Smooth muscle cell (in vitro differentiated cells): ENCODE results near the gene RFC2. TPM values are rescaled to one million over a fixed set of nuclear protein-coding genes. Genes with fewer than 3 reads are reported as not detected.
"Not testable (repeated sequence)": the region's sequence is repeated elsewhere in the genome, so short reads cannot be mapped to it uniquely, and the experiment has no call there.

ENCODE experiments used
- DNase-seq: peaks from one replicate; lab custom pipeline; 2025; ENCODE audit not compliant: unreplicated experiment; lab: John Stamatoyannopoulos, UW
- H2AFZ ChIP-seq: fragments of 200-600 bp; sonication (generic); 2 replicates; pipeline ENCODE4 v1.6.0; 2016; ENCODE audit warnings: antibody characterized with exemption, low read depth, mild to moderate bottlenecking
- H3F3A ChIP-seq: fragments of 200-600 bp; sonication (generic); 2 replicates; pipeline ENCODE4 v1.6.0; 2017; ENCODE audit warnings: antibody characterized with exemption, low read depth
- H3K27ac ChIP-seq: fragments of 200-600 bp; sonication (generic); 2 replicates; pipeline ENCODE4 v1.5.1; 2016; ENCODE audit warnings: low read depth, mild to moderate bottlenecking
- H3K27me3 ChIP-seq: fragments of 200-600 bp; sonication (generic); 2 replicates; pipeline ENCODE4 v1.6.1; 2016; ENCODE audit warnings: low read depth, mild to moderate bottlenecking
- H3K36me3 ChIP-seq: fragments of 200-600 bp; sonication (generic); 2 replicates; pipeline ENCODE4 v1.5.1; 2016; ENCODE audit warnings: low read depth
- H3K4me1 ChIP-seq: fragments of 200-600 bp; sonication (generic); 2 replicates; pipeline ENCODE4 v1.5.1; 2016; ENCODE audit warnings: low read depth
- H3K4me2 ChIP-seq: fragments of 200-600 bp; sonication (generic); 2 replicates; pipeline ENCODE4 v1.6.0; 2016; ENCODE audit warnings: mild to moderate bottlenecking
- H3K4me3 ChIP-seq: fragments of 200-600 bp; sonication (generic); 2 replicates; pipeline ENCODE4 v1.5.1; 2016; ENCODE audit warnings: mild to moderate bottlenecking
- H3K79me2 ChIP-seq: fragments of 200-600 bp; sonication (generic); 2 replicates; pipeline ENCODE4 v1.6.0; 2016; ENCODE audit warnings: low read depth, mild to moderate bottlenecking
- H3K9ac ChIP-seq: fragments of 200-600 bp; sonication (generic); 2 replicates; pipeline ENCODE4 v1.6.0; 2016; ENCODE audit warnings: low read depth
- H3K9me3 ChIP-seq: fragments of 200-600 bp; sonication (generic); replicated peaks from 2 replicates; pipeline ENCODE4 v1.5.1; 2016; ENCODE audit warnings: low read depth
- H4K20me1 ChIP-seq: fragments of 200-600 bp; sonication (generic); 2 replicates; pipeline ENCODE4 v1.6.0; 2016; ENCODE audit warnings: low read depth
- WGBS: methylation state at CpG from one replicate; pipeline ENCODE4 v1.1.7; 2016; ENCODE audit warnings: low lambda C conversion rate; 5-methylcytosine and 5-hydroxymethylcytosine counted together
- polyA plus RNA-seq: library from polyadenylated mRNA; unstranded; fragments of >200 nt; fragmentation: Nextera tagmentation; extraction: Ambion mirVana; gene quantifications from 2 replicates; pipeline ENCODE4 v1.2.1, GENCODE V29; 2016
- total RNA-seq: library from RNA; depleted of rRNA; stranded (reverse); fragments of >200 nt; gene quantifications from 2 replicates; pipeline ENCODE4 v1.2.3, GENCODE V29; 2014
- TF ChIP-seq, protein P1 (sequence below): fragments of 200-600 bp; sonication (generic); IDR thresholded peaks from 2 replicates; pipeline ENCODE4 v1.5.1; 2017; ENCODE audit warnings: borderline replicate concordance, mild to moderate bottlenecking, antibody characterized with exemption; ENCODE audit not compliant: insufficient read depth, poor library complexity, severe bottlenecking

The RFC2 gene
- total and polyA plus RNA-seq, 2 experiments from 2014 or later, result 28.9 to 29.4 TPM

DNA sequence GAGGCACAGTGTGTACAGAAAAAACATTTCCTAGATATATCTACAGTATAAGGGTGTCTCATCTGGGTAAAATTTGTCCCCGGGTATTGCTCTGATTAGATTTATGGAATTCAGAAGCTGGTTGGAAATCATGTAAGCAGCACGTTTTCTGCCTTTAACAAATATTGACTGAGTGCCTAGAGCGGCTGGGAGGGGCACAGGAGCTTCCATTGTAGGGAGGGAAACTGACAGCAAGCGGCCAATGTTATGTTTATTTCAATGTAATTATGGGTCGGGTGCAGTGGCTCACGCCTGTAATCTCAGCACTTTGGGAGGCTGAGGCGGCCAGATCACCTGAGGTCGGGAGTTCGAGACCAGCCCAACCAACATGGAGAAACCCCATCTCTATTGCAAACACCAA, 4.4 kb upstream of the RFC2 start:
- peaks cover 17% of the 10 kb centered on the region for H3F3A ChIP-seq
- H3K36me3 ChIP-seq, result no peaks in the 10 kb centered on the region
- H3K4me3 ChIP-seq, result no peak overlapping the region
- H3K27me3 ChIP-seq, result no peaks in the 10 kb centered on the region
- H3K9me3 ChIP-seq, result no peaks in the 10 kb centered on the region
- H4K20me1 ChIP-seq, result no peaks in the 10 kb centered on the region
- H3K4me2 ChIP-seq, result no peak overlapping the region
- no peak overlapping the region for H3K9ac ChIP-seq
- TF ChIP-seq, protein P1, sequence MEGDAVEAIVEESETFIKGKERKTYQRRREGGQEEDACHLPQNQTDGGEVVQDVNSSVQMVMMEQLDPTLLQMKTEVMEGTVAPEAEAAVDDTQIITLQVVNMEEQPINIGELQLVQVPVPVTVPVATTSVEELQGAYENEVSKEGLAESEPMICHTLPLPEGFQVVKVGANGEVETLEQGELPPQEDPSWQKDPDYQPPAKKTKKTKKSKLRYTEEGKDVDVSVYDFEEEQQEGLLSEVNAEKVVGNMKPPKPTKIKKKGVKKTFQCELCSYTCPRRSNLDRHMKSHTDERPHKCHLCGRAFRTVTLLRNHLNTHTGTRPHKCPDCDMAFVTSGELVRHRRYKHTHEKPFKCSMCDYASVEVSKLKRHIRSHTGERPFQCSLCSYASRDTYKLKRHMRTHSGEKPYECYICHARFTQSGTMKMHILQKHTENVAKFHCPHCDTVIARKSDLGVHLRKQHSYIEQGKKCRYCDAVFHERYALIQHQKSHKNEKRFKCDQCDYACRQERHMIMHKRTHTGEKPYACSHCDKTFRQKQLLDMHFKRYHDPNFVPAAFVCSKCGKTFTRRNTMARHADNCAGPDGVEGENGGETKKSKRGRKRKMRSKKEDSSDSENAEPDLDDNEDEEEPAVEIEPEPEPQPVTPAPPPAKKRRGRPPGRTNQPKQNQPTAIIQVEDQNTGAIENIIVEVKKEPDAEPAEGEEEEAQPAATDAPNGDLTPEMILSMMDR, result no peak
- no peak overlapping the region for H3K27ac ChIP-seq
- peaks cover 5% of the 10 kb centered on the region for H3K4me1 ChIP-seq
- peaks cover 4% of the 10 kb centered on the region for H3K79me2 ChIP-seq
- H2AFZ ChIP-seq, result no peak overlapping the region
- DNase-seq, result no peak
- WGBS, result 90% methylated on average over 9 of the region's 9 CpGs

GRCh38 chr7:74256491-74257408, 2.6 kb upstream of the RFC2 start:
- Histone ChIP-seq H3K79me2 (peaks cover 18% of the 10 kb centered on the region), H3K27me3 (no peaks in the 10 kb centered on the region), H3F3A (peaks cover 17% of the 10 kb centered on the region), H3K4me1 (peaks cover 5% of the 10 kb centered on the region), H3K4me3 (no peak overlapping the region), H3K9me3 (no peaks in the 10 kb centered on the region), H3K4me2 (peak overlapping the region; percentile 87), H3K9ac (peak overlapping the region; percentile 2), H4K20me1 (no peaks in the 10 kb centered on the region), H3K36me3 (no peaks in the 10 kb centered on the region), H2AFZ (no peak overlapping the region), H3K27ac (peak overlapping the region; percentile 94)
- WGBS, result 72% methylated on average over 12 of the region's 12 CpGs
- TF ChIP-seq, protein P1, result no peak
- no peak for DNase-seq

GRCh38 chr7:74255461-74255860, 1.3 kb upstream of the RFC2 start:
- Histone ChIP-seq H3K79me2 (peaks cover 18% of the 10 kb centered on the region), H3K4me2 (peak overlapping the region; percentile 87), H3F3A (peaks cover 17% of the 10 kb centered on the region), H3K4me3 (peak overlapping the region; percentile 94), H3K27ac (peak overlapping the region; percentile 94)
- WGBS, result 95% methylated on average over 6 of the region's 6 CpGs
- H3K36me3 ChIP-seq, H3K9ac ChIP-seq, H3K9me3 ChIP-seq, H3K4me1 ChIP-seq, H4K20me1 ChIP-seq, DNase-seq, H2AFZ ChIP-seq, H3K27me3 ChIP-seq: not testable (repeated sequence)

DNA sequence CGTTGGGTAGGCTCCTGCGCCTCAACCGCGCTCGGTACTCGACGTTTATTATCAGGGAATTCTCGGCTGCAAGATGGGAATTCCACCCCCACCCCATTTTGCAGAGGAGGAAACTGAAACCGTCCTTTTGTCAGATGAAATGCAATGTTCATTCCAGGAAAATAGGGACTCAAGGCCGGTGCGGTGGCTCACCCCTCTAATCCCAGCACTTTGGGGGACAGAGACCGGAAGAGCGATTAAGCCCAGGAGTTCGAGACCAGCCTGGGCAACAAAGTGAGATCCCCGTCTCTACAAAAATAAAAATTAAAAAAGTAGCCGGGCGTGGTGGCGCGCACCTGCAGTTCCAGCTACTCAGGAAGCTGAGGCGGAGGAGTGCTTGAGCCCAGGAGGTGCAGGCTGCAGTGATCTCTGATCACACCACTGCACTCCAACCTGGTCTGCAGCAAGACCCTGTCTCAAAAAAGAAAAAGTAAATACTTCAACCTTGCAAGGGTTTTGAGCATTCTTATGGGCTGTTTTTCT, 720 bp upstream of the RFC2 start:
- Histone ChIP-seq H3K36me3 (no peaks in the 10 kb centered on the region), H3K9ac (peak overlapping the region; percentile 94), H3K4me2 (peak overlapping the region; percentile 87), H2AFZ (peak overlapping the region; percentile 98), H3K27me3 (no peaks in the 10 kb centered on the region), H3K9me3 (no peaks in the 10 kb centered on the region), H4K20me1 (no peaks in the 10 kb centered on the region), H3K4me1 (peaks cover 5% of the 10 kb centered on the region), H3K79me2 (peaks cover 18% of the 10 kb centered on the region), H3K4me3 (peak overlapping the region; percentile 94), H3K27ac (peak overlapping the region; percentile 94), H3F3A (peaks cover 17% of the 10 kb centered on the region)
- 29% methylated on average over 20 of the region's 20 CpGs for WGBS
- DNase-seq, result no peak
- TF ChIP-seq, protein P1, result no peak
